GM18517 (cell line): Measurements from ENCODE around the gene E2F6.

Source experiments
- ATAC-seq: cut with Tn5 transposase; IDR thresholded peaks from one replicate; pipeline ENCODE4 v1.9.1; 2021; ENCODE audit warnings: mild to moderate bottlenecking, moderate library complexity; ENCODE audit not compliant: unreplicated experiment

E2F6 gene

GRCh38 chr2:11396467-11397445, 69.2 kb downstream of the E2F6 start:
- ATAC-seq, result no peak

GRCh38 chr2:11396021-11396420, 69.9 kb downstream of the E2F6 start:
- no peak for ATAC-seq

GRCh38 chr2:11395389-11395788, 70.6 kb downstream of the E2F6 start:
- ATAC-seq, result no peak
